CD4-positive, alpha-beta T cell treated with Interleukin-17A for 4 hours (primary cell): Measurements from ENCODE around the gene CARD18.

Experiments
- DNase-seq: peaks from one replicate; pipeline ENCODE4 v3.0.0-alpha.2; 2020; ENCODE audit warnings: mixed read lengths

The CARD18 gene

GRCh38 chr11:105139669-105140068 is at the start of gene CARD18:
CARD18 (minus strand) TSS chr11:105139769; CDS start chr11:105139726, 43 bp downstream.
- DNase-seq, result no peak

- DNase-seq, result no peak
These were observed 44.4 kb upstream of the CARD18 start for GRCh38 chr11:105183987-105184386.

GRCh38 chr11:105183426-105183825 is 43.9 kb upstream of the CARD18 start:
- DNase-seq, result no peak

GRCh38 chr11:105181521-105181920 is 42.0 kb upstream of the CARD18 start:
- DNase-seq, result no peak

GRCh38 chr11:105181100-105181499 is 41.5 kb upstream of the CARD18 start:
- DNase-seq, result no peak

GRCh38 chr11:105179542-105180278 is 40.1 kb upstream of the CARD18 start:
- no peak for DNase-seq

GRCh38 chr11:105177658-105178057 is 38.1 kb upstream of the CARD18 start:
- no peak for DNase-seq

- DNase-seq, result no peak
These were observed 28.9 kb upstream of the CARD18 start for GRCh38 chr11:105168457-105168856.

- no peak for DNase-seq
These were observed 27.7 kb upstream of the CARD18 start for GRCh38 chr11:105167244-105167643.

GRCh38 chr11:105164208-105164607 is 24.6 kb upstream of the CARD18 start:
- DNase-seq, result no peak

GRCh38 chr11:105162506-105162905 is 22.9 kb upstream of the CARD18 start:
- DNase-seq, result no peak

- DNase-seq, result no peak
These were observed 18.9 kb upstream of the CARD18 start for GRCh38 chr11:105158436-105158835.

- no peak for DNase-seq
These were observed 17.2 kb upstream of the CARD18 start for GRCh38 chr11:105156720-105157119.

GRCh38 chr11:105156231-105156630 is 16.7 kb upstream of the CARD18 start:
- DNase-seq, result no peak

GRCh38 chr11:105155679-105156078 is 16.1 kb upstream of the CARD18 start:
- no peak for DNase-seq

GRCh38 chr11:105153392-105153791 is 13.8 kb upstream of the CARD18 start:
- DNase-seq, result no peak

GRCh38 chr11:105152560-105152959 is 13.0 kb upstream of the CARD18 start:
- DNase-seq, result no peak

- DNase-seq, result no peak
These were observed 12.5 kb upstream of the CARD18 start for GRCh38 chr11:105152021-105152512.

GRCh38 chr11:105149477-105149876 is 9.9 kb upstream of the CARD18 start:
- no peak for DNase-seq

GRCh38 chr11:105148241-105148640 is 8.7 kb upstream of the CARD18 start:
- DNase-seq, result no peak

GRCh38 chr11:105144887-105145286 is 5.3 kb upstream of the CARD18 start:
- no peak for DNase-seq

- DNase-seq, result no peak
These were observed 2.6 kb upstream of the CARD18 start for GRCh38 chr11:105142167-105142566.

GRCh38 chr11:105137286-105137685 is 2.3 kb downstream of the CARD18 start:
- DNase-seq, result no peak

- DNase-seq, result no peak
These were observed 3.7 kb downstream of the CARD18 start for GRCh38 chr11:105135883-105136282.
